SK-N-SH treated with all-trans-retinoic acid at 6 μM for 48 hours (cell line): Measurements from ENCODE around the gene RASSF6.

ENCODE experiments used
- ARNTL ChIP-seq: fragments of 450-650 bp; formaldehyde crosslinking; IDR thresholded peaks from 2 replicates; pipeline ENCODE4 v1.5.0; 2020; ENCODE audit warnings: low read depth, mild to moderate bottlenecking, moderate library complexity, borderline replicate concordance
- BACH2 ChIP-seq: fragments of 250-450 bp; sonication (Bioruptor Pico); IDR thresholded peaks from 2 replicates; pipeline ENCODE4 v1.9.0; 2021; ENCODE audit warnings: mild to moderate bottlenecking, borderline replicate concordance
- ISL1 ChIP-seq: fragments of 250-450 bp; sonication (Bioruptor Pico); IDR thresholded peaks from 2 replicates; pipeline ENCODE4 v2.1.2; 2022; ENCODE audit warnings: mild to moderate bottlenecking, moderate library complexity
- OSR1 ChIP-seq: fragments of 250-450 bp; sonication (Bioruptor Pico); IDR thresholded peaks from 2 replicates; pipeline ENCODE4 v1.8.0; 2022; ENCODE audit warnings: moderate library complexity, mild to moderate bottlenecking, inconsistent platforms
- POU6F1 ChIP-seq: fragments of 250-450 bp; sonication (Bioruptor Pico); IDR thresholded peaks from 2 replicates; pipeline ENCODE4 v1.8.0; 2021; ENCODE audit warnings: low read depth, mild to moderate bottlenecking, moderate library complexity, borderline replicate concordance
- ZFP3 ChIP-seq: fragments of 250-450 bp; sonication (Bioruptor Pico); IDR thresholded peaks from 2 replicates; pipeline ENCODE4 v1.5.0; 2020; ENCODE audit warnings: mild to moderate bottlenecking, moderate library complexity
- ZNF70 ChIP-seq: fragments of 450-650 bp; formaldehyde crosslinking; IDR thresholded peaks from 2 replicates; pipeline ENCODE4 v1.5.0; 2020; ENCODE audit warnings: mild to moderate bottlenecking, moderate library complexity

GRCh38 chr4:73609706-73610105 lies 10.5 kb downstream of the RASSF6 start:
- TF ChIP-seq BACH2 (no peak), OSR1 (CRISPR knock-in tag) (no peak), ARNTL (CRISPR knock-in tag) (no peak), POU6F1 (CRISPR knock-in tag) (no peak), ZNF70 (CRISPR knock-in tag) (no peak), ISL1 (CRISPR knock-in tag) (no peak), ZFP3 (CRISPR knock-in tag) (no peak)
